ENCODE measurements around the gene DDIT4.
"Not testable (repeated sequence)": the region's sequence is repeated elsewhere in the genome, so short reads cannot be mapped to it uniquely, and the experiment has no call there.

Gene DDIT4

GRCh38 chr10:72277996-72278667, 4.4 kb downstream of the DDIT4 start:
- Histone ChIP-seq H3K36me3 (ENCODE audit: control insufficient read depth, insufficient read depth, low read length) (peaks cover 18% of the 10 kb centered on the region), H3K9me3 (ENCODE audit: control insufficient read depth, low read length) (no peaks in the 10 kb centered on the region), H3K4me1 (ENCODE audit: control insufficient read depth, insufficient read depth, low read length, poor library complexity, severe bottlenecking) (no peaks in the 10 kb centered on the region), H3K4me3 (ENCODE audit: extremely low read depth, insufficient read depth, low read length, poor library complexity, severe bottlenecking) (no peak overlapping the region), H3K27ac (ENCODE audit: low read depth, low read length, severe bottlenecking) (peak overlapping the region; percentile 29)
- WGBS, 2 experiments (ENCODE audit: insufficient coverage in 2 of 2) = 97 to 98% methylated on average over 3 of the region's 3 CpGs

DNA sequence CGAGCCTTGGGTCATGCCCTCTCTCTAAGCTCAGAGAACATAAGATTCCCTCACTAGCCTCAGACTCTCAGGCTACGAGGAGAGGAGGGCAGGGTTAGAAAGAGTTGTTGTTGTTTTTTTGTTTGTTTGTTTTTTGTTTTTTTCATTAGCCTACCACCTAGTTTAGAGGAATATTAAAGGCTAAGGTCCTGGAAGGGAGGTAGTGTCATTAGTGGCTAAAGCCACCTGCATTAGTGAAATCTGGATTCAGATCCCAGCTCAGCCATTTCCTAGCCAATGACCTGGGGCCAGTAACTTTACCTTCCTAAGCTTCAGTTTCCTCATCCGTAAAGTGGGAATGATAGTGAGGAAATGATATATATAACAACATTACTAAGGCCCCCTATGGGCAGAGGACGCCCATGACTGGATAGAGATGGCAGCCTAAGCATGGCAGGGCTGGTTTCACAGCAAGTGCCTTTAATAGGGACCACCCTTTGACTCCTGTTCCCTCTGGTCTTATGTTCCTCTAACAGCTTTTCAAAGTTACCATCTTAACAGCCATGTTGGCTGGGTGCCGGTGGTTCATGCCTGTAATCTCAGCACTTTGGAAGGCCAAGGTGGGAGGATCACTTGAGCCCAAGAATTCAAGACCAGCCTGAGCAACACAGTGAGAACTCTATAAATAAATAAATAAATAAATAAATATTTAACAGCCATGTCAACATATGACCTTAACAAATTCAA, 5.1 kb downstream of the DDIT4 start:
- peaks cover 18% of the 10 kb centered on the region for H3K36me3 ChIP-seq (ENCODE audit: control insufficient read depth, insufficient read depth, low read length)
- H3K9me3 ChIP-seq (ENCODE audit: control insufficient read depth, low read length) = no peaks in the 10 kb centered on the region
- 80% methylated on average over 1 of the region's 5 CpGs; no CpG with 5 or more reads in 1 of the 2 experiments for WGBS, 2 experiments (ENCODE audit: insufficient coverage in 2 of 2)
- H3K4me3 ChIP-seq (ENCODE audit: extremely low read depth, insufficient read depth, low read length, poor library complexity, severe bottlenecking) = no peak overlapping the region
- H3K27ac ChIP-seq (ENCODE audit: low read depth, low read length, severe bottlenecking) = no peak overlapping the region
- no peaks in the 10 kb centered on the region for H3K4me1 ChIP-seq (ENCODE audit: control insufficient read depth, insufficient read depth, low read length, poor library complexity, severe bottlenecking)

DNA sequence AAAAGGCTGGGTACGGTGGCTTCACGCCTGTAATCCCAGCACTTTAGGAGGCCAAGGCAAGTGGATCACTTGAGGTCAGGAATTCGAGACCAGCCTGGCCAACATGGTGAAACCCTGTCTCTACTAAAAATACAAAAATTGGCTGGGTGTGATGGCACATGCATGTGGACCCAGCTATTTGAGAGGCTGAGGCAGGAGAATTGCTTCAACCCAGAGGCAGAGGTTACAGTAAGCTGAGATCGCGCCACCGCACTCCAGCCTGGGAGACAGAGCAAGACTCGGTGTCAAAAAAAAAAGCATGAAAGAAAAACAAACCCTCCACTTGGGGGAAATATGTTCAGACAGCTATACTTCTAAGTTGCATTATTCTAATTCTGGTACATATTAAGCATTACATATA, 5.9 kb downstream of the DDIT4 start:
- H3K36me3 ChIP-seq (ENCODE audit: control insufficient read depth, insufficient read depth, low read length) = peaks cover 17% of the 10 kb centered on the region
- H3K4me1 ChIP-seq (ENCODE audit: control insufficient read depth, insufficient read depth, low read length, poor library complexity, severe bottlenecking); H3K27ac ChIP-seq (ENCODE audit: low read depth, low read length, severe bottlenecking); H3K4me3 ChIP-seq (ENCODE audit: extremely low read depth, insufficient read depth, low read length, poor library complexity, severe bottlenecking); H3K9me3 ChIP-seq (ENCODE audit: control insufficient read depth, low read length): not testable (repeated sequence)
- 80 to 100% methylated on average over 2 to 6 of the region's 7 CpGs for WGBS, 2 experiments (ENCODE audit: insufficient coverage in 2 of 2)

DNA sequence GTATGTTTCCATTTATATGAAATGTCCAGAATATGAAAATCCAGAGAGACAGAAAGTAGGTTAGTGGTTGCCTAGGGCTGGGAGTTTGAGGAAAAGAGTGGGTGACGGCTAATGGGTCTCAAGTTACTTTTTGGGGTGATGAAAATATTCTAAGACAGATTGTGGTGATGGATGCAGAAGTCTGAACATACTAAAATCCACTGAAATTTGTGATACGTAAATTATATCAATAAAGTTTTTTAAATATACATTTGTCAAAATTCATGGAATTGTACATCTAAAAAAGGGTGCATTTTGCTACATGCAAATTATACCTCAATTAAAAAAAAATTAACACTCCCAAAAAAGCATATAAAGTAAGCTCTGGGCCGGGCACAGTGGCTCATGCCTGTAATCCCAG, 9.4 kb downstream of the DDIT4 start:
- no peak overlapping the region for H3K4me3 ChIP-seq (ENCODE audit: extremely low read depth, insufficient read depth, low read length, poor library complexity, severe bottlenecking)
- H3K36me3 ChIP-seq (ENCODE audit: control insufficient read depth, insufficient read depth, low read length) = no peaks in the 10 kb centered on the region
- no peak overlapping the region for H3K27ac ChIP-seq (ENCODE audit: low read depth, low read length, severe bottlenecking)
- peaks cover 6% of the 10 kb centered on the region for H3K4me1 ChIP-seq (ENCODE audit: control insufficient read depth, insufficient read depth, low read length, poor library complexity, severe bottlenecking)
- WGBS, 2 experiments (ENCODE audit: insufficient coverage in 2 of 2) = 71 to 93% methylated on average over 1 to 2 of the region's 3 CpGs
- no peaks in the 10 kb centered on the region for H3K9me3 ChIP-seq (ENCODE audit: control insufficient read depth, low read length)

- WGBS, 2 experiments (ENCODE audit: insufficient coverage in 2 of 2) = 77 to 94% methylated on average over 12 of the region's 14 CpGs
- peaks cover 6% of the 10 kb centered on the region for H3K4me1 ChIP-seq (ENCODE audit: control insufficient read depth, insufficient read depth, low read length, poor library complexity, severe bottlenecking)
Measured at GRCh38 chr10:72285972-72286521, 12.3 kb downstream of the DDIT4 start.

GRCh38 chr10:72291019-72291532, 17.4 kb downstream of the DDIT4 start:
- Histone ChIP-seq H3K4me3 (ENCODE audit: extremely low read depth, insufficient read depth, low read length, poor library complexity, severe bottlenecking) (no peak overlapping the region), H3K36me3 (ENCODE audit: control insufficient read depth, insufficient read depth, low read length) (no peaks in the 10 kb centered on the region), H3K9me3 (ENCODE audit: control insufficient read depth, low read length) (no peaks in the 10 kb centered on the region), H3K4me1 (ENCODE audit: control insufficient read depth, insufficient read depth, low read length, poor library complexity, severe bottlenecking) (peaks cover 3% of the 10 kb centered on the region), H3K27ac (ENCODE audit: low read depth, low read length, severe bottlenecking) (no peak overlapping the region)
- WGBS, 2 experiments (ENCODE audit: insufficient coverage in 2 of 2) = 89 to 100% methylated on average over 4 of the region's 4 CpGs

More at GRCh38 chr10:72285972-72286521, 12.3 kb downstream of the DDIT4 start:
- Histone ChIP-seq H3K27ac (ENCODE audit: low read depth, low read length, severe bottlenecking) (no peak overlapping the region), H3K36me3 (ENCODE audit: control insufficient read depth, insufficient read depth, low read length) (no peaks in the 10 kb centered on the region), H3K4me3 (ENCODE audit: extremely low read depth, insufficient read depth, low read length, poor library complexity, severe bottlenecking) (no peak overlapping the region), H3K9me3 (ENCODE audit: control insufficient read depth, low read length) (no peaks in the 10 kb centered on the region)

GRCh38 chr10:72292223-72292691, 18.5 kb downstream of the DDIT4 start:
- no peak overlapping the region for H3K27ac ChIP-seq (ENCODE audit: low read depth, low read length, severe bottlenecking)
- WGBS, 2 experiments (ENCODE audit: insufficient coverage in 2 of 2) = 94 to 100% methylated on average over 3 to 4 of the region's 6 CpGs
- H3K4me3 ChIP-seq (ENCODE audit: extremely low read depth, insufficient read depth, low read length, poor library complexity, severe bottlenecking) = no peak overlapping the region
- H3K4me1 ChIP-seq (ENCODE audit: control insufficient read depth, insufficient read depth, low read length, poor library complexity, severe bottlenecking) = no peaks in the 10 kb centered on the region
- no peaks in the 10 kb centered on the region for H3K36me3 ChIP-seq (ENCODE audit: control insufficient read depth, insufficient read depth, low read length)
- no peaks in the 10 kb centered on the region for H3K9me3 ChIP-seq (ENCODE audit: control insufficient read depth, low read length)

DNA sequence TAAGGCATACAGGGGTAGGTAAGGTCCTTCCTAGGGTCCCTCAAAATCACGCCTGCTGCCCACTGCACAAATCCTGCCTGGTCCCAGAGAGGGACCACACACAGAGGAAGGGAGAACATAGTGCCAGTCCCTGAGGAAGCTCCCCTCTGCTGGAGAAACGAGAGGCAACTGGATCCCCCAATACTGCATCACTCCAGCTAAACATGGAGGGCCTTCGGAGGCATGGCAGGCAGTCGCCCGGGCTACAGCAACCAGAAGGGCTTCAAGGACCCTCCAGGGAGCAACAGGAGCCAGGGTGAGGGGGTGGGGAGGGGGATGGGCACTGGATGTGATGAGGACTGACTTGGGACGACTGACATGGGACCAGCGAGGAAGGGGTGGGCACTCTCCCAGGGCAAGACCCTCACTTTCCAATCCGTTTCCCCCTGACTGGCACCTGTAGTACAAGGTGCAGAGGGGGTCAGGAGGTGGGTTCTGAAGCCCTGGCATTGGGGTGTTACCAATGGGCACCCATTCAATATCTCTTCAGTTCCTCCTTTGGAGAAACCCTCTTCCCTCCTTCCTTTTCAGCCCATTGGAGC, 21.7 kb downstream of the DDIT4 start:
- H3K27ac ChIP-seq (ENCODE audit: low read depth, low read length, severe bottlenecking) = no peak overlapping the region
- WGBS, 2 experiments (ENCODE audit: insufficient coverage in 2 of 2) = 76 to 81% methylated on average over 8 of the region's 8 CpGs
- peaks cover 4% of the 10 kb centered on the region for H3K4me1 ChIP-seq (ENCODE audit: control insufficient read depth, insufficient read depth, low read length, poor library complexity, severe bottlenecking)
- no peak overlapping the region for H3K4me3 ChIP-seq (ENCODE audit: extremely low read depth, insufficient read depth, low read length, poor library complexity, severe bottlenecking)
- H3K36me3 ChIP-seq (ENCODE audit: control insufficient read depth, insufficient read depth, low read length) = no peaks in the 10 kb centered on the region
- H3K9me3 ChIP-seq (ENCODE audit: control insufficient read depth, low read length) = no peaks in the 10 kb centered on the region

DNA sequence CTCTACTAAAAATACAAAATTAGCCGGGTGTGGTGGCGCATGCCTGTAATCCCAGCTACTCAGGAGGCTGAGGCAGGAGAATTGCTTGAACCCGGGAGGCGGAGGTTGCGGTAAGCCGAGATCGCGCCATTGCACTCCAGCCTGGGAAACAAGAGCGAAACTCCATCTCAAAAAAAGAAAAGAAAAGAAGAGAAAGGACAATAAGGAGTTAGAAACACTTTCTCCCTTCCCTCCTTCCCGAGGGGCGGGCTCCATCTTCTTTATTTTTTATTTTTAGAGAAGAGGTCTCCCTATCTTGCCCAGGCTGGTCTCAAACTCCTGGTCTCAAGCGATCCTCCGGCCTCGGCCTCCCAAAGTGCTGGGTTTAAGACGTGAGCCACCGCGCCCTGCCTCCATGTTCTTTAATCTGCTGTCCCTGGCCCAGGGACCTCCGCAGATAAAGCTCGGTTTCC, 23.1 kb downstream of the DDIT4 start:
- peak overlapping the region; percentile 59 for H3K4me3 ChIP-seq (ENCODE audit: extremely low read depth, insufficient read depth, low read length, poor library complexity, severe bottlenecking)
- H3K27ac ChIP-seq (ENCODE audit: low read depth, low read length, severe bottlenecking); H3K36me3 ChIP-seq (ENCODE audit: control insufficient read depth, insufficient read depth, low read length); H3K9me3 ChIP-seq (ENCODE audit: control insufficient read depth, low read length); H3K4me1 ChIP-seq (ENCODE audit: control insufficient read depth, insufficient read depth, low read length, poor library complexity, severe bottlenecking): not testable (repeated sequence)
- WGBS, 2 experiments (ENCODE audit: insufficient coverage in 2 of 2) = 84 to 94% methylated on average over 8 of the region's 19 CpGs

GRCh38 chr10:72297281-72297804, 23.6 kb downstream of the DDIT4 start:
- H3K36me3 ChIP-seq (ENCODE audit: control insufficient read depth, insufficient read depth, low read length) = no peaks in the 10 kb centered on the region
- peaks cover 4% of the 10 kb centered on the region for H3K4me1 ChIP-seq (ENCODE audit: control insufficient read depth, insufficient read depth, low read length, poor library complexity, severe bottlenecking)
- H3K9me3 ChIP-seq (ENCODE audit: control insufficient read depth, low read length) = no peaks in the 10 kb centered on the region
- WGBS, 2 experiments (ENCODE audit: insufficient coverage in 2 of 2) = 13 to 23% methylated on average over 20 to 30 of the region's 30 CpGs
- H3K27ac ChIP-seq (ENCODE audit: low read depth, low read length, severe bottlenecking) = peak overlapping the region; percentile 89
- peak overlapping the region; percentile 59 for H3K4me3 ChIP-seq (ENCODE audit: extremely low read depth, insufficient read depth, low read length, poor library complexity, severe bottlenecking)
